Activated CD8-positive, alpha-beta memory T cell treated with anti-CD3 and anti-CD28 coated beads, Interleukin-2, amount 50 U/mL, for 24 hours (primary cell): ENCODE measurements around the gene MAPK4.
"Not testable (repeated sequence)": the region's sequence is repeated elsewhere in the genome, so short reads cannot be mapped to it uniquely, and the experiment has no call there.

ENCODE experiments used
- DNase-seq: peaks from one replicate; pipeline ENCODE4 v3.0.0-alpha.2; 2020; ENCODE audit errors: extremely low read depth

Gene MAPK4

DNA sequence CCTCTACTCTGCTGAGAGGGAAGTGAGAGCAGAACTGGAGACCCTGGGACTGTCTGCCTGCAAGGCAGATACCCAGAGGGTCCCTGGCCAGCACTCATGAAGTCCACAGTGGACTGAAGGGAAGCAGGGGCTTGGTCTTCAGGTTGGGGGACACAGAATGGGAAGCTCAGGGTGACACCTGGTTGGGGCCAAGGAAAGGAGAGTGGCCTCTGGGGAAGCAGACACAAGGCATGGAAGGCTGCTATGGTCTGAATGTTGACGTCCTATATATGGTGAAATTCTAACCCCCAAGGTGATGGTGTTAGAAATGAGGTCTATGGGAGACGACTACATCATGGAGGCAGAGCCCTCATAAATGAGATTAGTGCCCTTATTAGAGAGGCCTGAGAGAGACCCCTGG lies 190.7 kb downstream of the MAPK4 start:
- no peak for DNase-seq

DNA sequence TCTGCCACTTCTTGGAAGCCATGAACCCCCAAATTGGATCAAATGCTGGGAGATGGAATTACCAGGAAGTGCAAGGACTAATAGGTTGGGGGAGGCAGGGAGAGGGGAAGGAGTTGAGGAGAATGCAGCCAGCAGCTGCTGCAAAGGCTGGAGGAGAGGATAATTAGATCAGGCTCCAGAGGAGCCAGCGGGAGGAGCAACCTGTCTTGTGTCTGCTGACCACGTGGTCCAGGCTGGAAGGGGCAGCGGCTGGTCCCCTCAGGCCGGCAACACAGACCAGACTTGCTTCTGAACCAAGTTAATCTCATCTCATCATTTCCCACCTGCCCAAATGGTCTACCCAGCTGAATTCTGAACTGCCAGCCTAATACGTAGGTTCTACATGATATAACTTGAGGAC lies 191.6 kb downstream of the MAPK4 start:
- no peak for DNase-seq

DNA sequence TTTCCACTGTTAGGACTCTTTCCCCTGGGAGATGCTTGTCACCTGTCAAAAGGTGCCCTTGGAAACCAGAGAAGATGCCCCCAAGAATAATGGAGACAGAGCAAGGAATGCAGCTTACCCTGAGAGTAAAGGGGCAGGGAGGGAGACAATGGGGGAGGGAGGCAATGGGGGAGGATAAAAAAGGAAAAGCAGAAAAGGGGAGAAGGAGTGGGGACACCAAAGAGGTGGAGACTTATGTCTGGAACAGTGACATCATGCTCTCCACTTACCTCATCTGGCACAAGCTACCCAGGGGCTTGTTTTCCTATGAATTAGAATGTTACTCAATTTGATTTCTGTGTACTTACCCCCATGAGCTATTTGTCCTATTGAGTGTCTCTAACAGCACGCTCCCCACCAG lies 192.1 kb downstream of the MAPK4 start:
- DNase-seq: no peak

DNA sequence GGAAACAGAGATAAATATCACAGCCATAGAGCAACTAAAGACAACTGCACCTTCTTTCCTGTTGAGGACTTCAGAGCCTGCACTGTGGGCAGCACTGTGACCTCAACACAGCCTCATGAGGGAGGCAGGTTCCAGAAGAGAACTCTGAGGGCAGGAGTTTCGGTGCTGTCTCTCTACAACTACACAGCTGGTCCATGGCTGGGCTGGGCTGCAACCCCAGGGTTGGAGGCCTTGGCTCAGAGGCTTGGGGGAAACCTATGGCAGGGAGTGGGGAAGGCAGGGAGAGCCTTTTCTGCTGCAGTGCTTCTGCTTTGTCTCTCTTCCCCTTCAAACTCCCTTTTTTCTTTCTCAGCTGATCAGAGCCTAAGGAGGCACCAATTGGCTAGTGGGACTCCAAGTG lies 193.4 kb downstream of the MAPK4 start:
- DNase-seq: no peak

DNA sequence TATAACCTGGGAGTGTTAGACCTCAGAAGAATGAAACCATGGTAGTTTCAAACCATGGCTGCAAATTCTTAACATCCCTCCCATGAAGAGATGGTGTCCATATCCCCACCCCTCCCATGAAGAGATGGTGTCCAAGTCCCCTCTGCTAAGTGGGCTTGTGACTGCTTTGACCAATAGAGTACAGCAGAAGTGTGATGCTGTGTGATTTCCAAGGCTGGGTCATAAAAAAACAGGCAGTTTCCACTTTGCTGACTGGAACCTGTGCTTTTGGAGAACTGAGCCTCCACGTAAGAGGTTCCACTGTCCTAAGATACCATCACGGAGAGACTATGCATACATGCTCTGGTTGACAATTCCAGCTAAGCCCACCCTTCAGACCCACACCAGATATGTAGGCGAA lies 194.4 kb downstream of the MAPK4 start:
- no peak for DNase-seq

DNA sequence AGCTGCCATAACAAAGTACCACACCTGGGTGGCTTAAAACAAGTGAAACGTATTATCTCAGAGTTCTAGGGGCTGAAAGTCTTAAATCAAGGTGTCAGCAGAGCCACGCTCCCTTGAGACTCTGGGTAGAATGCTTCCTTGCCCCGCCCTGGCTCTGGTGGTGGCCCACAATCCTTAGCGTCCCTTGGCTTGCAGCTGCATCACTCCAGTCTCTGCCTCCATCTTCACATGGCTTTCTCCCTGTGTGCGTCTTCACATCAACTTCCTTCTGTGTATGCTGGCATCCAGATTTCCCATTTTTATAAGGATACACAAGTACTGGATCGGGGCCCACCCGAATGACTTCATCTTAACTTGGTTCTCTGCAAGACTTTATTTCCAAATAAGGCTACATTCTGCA lies 197.5 kb downstream of the MAPK4 start:
- DNase-seq: no peak

DNA sequence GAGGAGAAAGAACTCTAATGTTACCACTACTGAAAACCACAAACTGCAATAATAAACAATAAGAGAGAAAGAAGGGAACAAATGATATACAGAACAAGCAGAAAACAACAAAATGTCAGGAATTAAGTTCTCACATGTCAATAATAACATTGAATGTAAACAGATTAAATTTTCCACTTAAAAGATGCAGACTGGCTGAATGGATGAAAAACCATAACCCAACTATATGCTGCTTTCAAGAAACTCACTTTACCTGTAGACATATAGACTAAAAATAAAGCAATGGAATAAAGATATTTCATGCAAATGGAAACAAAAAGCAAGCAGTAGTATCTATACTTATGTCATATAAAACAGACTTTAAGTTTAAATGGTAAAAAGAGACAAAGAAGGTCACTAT lies 209.6 kb downstream of the MAPK4 start:
- DNase-seq: no peak

DNA sequence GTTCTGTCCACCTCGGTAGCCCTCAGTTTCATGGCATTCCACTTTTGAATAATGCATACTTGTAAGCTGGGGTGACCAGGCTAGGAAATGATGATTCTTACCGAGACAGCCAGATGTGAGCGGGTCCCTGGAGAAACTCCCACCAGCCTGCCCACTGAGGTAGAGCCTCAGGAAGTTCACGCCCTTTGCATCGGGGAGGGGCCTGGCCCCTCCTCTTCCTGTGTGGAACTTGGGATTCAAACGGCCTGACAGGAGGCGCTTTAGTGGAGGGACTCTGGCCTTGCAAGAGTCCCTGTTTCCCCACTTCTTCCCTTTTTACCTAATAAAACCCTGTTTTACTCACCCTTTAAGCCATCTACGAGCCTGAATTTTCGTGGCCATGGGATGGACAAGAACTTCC lies 215.3 kb downstream of the MAPK4 start:
- DNase-seq: no peak

DNA sequence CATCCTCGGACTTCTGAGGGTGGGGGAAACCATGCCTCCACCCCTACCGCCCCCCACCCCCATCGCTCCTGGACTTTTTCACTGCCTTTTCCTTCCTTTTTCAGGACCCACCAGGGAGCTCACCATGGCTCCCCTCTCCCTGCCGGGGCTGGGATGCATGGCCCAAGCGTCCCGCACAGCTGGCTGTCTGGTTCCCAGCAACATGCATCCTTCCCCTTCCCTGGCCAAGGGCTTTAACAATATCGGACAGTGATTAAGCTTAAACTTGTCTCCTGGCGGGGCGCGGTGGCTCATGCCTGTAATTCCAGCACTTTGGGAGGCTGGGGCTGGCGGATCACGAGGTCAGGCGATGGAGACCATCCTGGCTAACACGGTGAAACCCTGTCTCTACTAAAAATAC lies 215.8 kb downstream of the MAPK4 start:
- DNase-seq: no peak

DNA sequence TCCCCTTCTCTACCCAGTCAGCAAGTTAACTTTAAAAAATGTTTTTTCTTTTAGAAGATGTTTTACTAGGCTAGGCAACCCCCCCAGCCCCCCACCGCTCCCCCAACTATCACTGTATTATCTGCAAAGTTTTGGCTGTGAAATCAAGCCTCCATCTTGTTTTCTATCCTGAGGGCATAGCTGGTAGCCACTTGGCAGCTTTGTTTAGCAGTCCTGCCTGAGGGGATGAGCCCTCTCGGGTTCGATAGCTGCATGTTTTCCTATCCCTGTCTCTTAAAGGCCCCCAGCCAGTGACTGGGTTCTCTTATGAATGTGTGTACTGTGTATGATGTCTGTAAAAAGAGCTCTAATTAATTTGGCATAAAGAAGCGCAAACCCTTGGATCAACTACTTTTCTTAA lies 216.5 kb downstream of the MAPK4 start:
- no peak for DNase-seq

DNA sequence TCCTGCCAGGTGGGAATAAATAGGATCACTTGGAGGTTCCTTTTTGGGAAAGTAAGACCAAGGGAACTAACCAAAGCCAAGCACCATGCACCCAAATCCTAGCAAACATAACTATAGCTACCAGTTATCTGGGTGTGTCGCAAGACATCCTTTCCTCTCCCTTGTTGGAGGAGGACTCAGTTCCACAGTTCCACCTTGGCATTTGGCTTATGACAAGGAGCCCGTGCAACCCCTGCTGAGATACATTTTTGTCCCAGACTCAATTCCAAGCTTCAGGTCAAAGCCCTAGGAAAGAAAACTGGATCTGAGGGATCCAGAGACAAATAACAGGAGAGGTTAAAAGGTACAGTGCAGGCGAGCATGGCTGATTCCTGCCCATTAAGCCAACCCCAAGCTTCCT lies 219.1 kb downstream of the MAPK4 start:
- DNase-seq: not testable (repeated sequence)
